GM12875 (cell line): ENCODE results near the gene P2RY6.
A peak's percentile ranks its signal among the peaks of the same experiment; 100 is the strongest.

ENCODE experiments used
- H3K4me3 ChIP-seq: one replicate; pipeline ENCODE4 v1.5.1; 2011; ENCODE audit warnings: low read depth, low read length, control low read depth
- TF ChIP-seq, protein P1 (sequence below): IDR thresholded peaks from 2 replicates; pipeline ENCODE4 v1.5.1; 2011; ENCODE audit warnings: low read depth, mild to moderate bottlenecking, control low read depth, inconsistent platforms, low read length, moderate library complexity, borderline replicate concordance; ENCODE audit not compliant: insufficient read depth

The P2RY6 gene

GRCh38 chr11:73233692-73234470 is 38.3 kb upstream of the P2RY6 start:
- H3K4me3 ChIP-seq, result no peak overlapping the region
- TF ChIP-seq, protein P1, sequence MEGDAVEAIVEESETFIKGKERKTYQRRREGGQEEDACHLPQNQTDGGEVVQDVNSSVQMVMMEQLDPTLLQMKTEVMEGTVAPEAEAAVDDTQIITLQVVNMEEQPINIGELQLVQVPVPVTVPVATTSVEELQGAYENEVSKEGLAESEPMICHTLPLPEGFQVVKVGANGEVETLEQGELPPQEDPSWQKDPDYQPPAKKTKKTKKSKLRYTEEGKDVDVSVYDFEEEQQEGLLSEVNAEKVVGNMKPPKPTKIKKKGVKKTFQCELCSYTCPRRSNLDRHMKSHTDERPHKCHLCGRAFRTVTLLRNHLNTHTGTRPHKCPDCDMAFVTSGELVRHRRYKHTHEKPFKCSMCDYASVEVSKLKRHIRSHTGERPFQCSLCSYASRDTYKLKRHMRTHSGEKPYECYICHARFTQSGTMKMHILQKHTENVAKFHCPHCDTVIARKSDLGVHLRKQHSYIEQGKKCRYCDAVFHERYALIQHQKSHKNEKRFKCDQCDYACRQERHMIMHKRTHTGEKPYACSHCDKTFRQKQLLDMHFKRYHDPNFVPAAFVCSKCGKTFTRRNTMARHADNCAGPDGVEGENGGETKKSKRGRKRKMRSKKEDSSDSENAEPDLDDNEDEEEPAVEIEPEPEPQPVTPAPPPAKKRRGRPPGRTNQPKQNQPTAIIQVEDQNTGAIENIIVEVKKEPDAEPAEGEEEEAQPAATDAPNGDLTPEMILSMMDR, result no peak

GRCh38 chr11:73234471-73235181 is 37.5 kb upstream of the P2RY6 start:
- no peak overlapping the region for H3K4me3 ChIP-seq
- TF ChIP-seq, protein P1, result no peak

GRCh38 chr11:73235236-73235786 is 36.8 kb upstream of the P2RY6 start:
- TF ChIP-seq, protein P1, result no peak
- no peak overlapping the region for H3K4me3 ChIP-seq

DNA sequence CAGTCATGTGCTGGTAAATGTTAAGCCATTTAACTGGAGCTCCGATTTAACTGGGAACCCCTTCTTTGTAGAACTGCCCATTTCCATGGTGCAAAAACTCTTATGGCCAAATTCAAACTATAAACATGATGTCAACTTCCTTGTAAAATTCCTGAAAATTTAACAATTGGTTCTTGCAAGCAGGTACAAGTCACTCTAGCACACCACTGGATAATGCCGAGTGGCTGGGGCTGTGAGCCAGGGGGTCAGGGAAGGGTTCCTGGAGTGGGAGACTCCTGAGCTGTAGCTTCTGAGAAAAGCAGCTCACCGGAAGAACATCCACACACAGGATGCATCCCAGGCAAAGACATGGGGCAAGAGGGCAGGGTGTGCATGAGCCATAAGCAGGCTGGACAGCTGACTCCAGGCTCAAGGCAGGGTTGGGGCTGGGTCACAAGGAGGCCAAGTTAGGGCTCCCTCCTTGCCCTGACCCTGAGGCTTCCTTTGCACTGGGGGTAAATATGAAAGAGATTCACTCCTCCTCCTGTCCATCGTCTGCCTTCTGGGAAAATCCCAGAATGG is 35.9 kb upstream of the P2RY6 start:
- TF ChIP-seq, protein P1, result no peak
- H3K4me3 ChIP-seq, result no peak overlapping the region

GRCh38 chr11:73236854-73237253 is 35.3 kb upstream of the P2RY6 start:
- TF ChIP-seq, protein P1, result peak; percentile 66; the same call in 1 of the 2 replicates
- no peak overlapping the region for H3K4me3 ChIP-seq

DNA sequence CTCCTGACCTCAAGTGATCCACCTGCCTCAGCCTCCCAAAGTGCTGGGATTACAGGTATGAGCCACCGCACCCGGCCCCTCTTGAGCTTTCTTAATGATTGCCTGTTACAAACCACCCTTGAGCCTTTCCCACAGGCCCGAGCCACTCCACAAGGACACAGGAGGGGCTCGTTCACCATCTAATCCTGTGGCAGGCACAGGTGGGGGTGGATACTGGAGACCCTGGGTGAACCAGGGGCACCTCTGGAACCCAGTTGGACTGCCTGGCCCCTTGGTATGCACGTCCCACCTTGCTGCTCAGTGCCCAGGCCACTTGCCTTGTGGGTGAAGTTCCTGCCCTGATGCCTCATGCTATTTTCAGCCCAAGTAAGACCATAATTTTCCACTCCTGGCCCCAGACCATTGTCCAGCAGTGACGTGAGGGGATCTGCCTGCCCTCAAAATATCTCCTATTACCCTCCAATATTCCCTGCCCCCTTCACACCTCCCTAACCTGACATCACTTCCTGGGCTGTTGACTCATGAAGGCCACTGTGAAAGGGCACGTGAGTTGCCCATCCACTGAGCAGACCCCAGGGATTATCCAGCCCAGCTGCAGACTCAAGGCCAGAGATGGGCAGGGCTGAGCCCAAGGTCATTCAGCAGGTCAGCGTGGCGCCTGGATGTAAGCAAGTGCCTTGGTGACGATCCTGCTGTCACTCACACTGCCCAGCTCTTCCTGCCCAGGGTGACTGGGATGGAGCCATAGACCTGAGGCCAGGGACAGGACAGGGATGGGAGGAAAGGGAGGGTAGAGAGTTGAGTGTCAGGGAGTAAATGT is 34.5 kb upstream of the P2RY6 start:
- H3K4me3 ChIP-seq, result no peak overlapping the region
- TF ChIP-seq, protein P1, result no peak
